NCI-H345 treated with DMSO at 0.1 percent for 48 hours (cell line): Measurements from ENCODE around the gene COPS4.
"Not testable (repeated sequence)": the region's sequence is repeated elsewhere in the genome, so short reads cannot be mapped to it uniquely, and the experiment has no call there.

Experiments used
- DNase-seq: peaks from one replicate; lab custom pipeline; 2025; ENCODE audit not compliant: unreplicated experiment; lab: John Stamatoyannopoulos, UW

COPS4 gene

DNA sequence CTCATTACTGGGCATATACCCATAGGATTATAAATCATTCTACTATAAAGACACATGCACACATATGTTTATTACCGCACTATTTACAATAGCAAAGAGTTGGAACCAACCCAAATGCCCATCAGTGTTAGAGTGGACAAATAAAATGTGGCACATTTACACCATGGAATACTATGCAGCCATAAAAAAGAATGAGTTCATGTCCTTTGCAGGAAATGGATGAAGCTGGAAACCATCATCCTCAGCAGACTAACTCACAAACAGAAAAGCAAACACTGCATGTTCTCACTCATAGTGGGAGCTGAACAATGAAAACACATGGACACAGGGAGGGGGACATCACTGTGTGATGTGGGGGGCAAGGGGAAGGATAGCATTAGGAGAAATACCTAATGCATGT lies 11.4 kb upstream of the COPS4 start:
- not testable (repeated sequence) for DNase-seq

DNA sequence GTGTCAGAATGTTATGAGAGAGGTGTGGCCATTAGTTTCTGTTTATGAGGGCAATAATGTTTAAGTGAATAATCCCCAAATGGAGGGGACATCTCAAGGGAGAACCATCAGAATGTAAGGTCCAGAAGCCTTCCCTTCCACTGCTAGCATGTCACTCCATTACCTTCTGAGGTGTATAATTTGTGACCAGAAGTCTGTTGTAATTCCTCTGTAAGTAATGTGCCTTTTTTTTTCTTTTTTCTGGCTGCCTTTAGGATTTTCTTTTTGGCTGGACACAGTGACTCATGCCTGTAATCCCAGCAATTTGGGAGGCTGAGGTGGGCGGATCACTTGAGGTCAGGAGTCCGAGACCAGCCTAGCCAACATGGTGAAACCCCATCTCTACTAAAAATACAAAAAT lies 10.8 kb upstream of the COPS4 start:
- no peak for DNase-seq

DNA sequence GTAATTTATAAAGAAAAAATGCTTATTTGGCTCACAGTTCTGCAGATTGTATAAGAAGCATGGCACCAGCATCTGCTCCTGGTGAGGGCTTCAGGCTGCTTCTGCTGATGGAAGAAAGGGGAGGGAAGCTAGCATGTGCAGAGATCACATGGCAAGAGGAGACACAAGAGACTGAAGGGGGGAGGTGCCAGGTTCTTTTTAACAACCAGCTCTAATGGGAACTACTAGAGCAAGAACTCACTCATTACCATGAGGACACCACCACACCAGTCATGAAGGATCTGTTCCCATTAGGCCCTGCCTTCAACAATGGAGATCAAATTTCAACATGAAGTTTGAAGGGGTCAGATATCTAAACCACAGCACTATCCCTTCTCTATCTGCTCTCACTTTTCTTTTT lies 9.4 kb upstream of the COPS4 start:
- DNase-seq, result no peak

DNA sequence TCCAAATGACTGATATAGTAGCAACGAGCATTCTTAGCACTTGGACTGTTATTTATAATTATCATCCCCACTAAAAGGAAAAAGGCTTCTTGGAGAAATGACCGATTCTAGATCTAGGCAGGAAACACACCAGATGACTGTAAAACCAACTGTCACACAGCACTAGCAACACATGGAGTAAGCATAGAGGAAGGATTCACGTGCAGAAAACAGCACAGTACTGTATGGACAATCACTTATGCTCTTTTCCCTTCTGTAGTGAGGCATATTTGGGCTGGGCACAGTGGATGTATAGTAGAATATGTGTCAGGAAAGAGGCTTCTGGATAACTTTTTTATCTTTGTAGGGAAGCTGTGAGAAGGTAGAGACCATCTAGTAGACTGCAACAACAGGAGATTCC lies 6.0 kb upstream of the COPS4 start:
- DNase-seq, result no peak

DNA sequence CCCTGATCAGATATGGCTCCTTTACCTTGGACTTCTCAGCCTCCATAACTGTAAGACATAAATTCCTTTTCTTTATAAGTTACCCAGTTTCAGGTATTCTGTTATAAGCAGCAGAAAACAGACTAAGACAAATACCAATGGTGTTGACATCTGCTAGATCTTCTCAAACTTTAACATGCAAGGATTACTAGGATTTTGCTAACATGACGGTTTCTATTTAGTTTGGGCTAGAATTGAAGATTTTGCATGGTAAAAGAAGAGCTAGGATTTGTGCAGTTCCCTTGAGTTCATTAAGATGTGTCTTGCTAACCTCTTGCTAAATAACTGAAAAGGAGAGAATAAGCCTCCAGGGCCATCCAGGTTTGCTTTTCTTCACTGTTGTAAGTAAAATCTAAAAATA lies 5.3 kb upstream of the COPS4 start:
- DNase-seq, result no peak

DNA sequence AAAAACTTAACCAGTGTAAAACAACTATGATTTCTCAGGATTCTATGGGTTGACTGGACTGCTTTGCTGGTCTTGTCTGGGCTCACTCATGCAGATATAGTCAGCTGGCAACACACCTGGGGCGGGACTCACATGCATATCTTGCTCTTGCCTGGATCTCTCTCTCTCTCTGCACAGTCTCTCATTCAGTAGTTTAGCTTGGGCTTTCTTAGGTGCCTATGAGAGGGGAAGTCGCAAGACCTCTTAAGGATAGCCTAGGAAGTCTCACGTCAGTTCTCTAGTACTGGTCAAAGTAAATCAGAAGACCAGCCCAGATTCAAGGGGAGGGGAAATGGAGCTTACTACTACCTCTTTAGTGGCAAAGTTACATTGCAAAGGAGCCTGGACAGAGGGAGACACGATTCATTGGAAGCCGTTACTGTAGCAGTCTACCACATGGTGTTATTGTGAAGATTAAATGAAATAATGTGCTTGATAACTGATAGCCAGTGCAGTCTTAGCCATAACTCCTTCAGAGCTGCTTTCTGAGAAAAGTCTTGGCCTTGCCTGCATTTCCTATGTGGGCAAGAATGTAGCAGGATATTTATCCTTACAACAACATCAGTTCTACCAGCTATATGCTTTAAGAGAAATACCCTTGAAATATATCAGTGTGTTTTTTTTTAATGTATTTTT lies 2.1 kb downstream of the COPS4 start:
- DNase-seq, result no peak

DNA sequence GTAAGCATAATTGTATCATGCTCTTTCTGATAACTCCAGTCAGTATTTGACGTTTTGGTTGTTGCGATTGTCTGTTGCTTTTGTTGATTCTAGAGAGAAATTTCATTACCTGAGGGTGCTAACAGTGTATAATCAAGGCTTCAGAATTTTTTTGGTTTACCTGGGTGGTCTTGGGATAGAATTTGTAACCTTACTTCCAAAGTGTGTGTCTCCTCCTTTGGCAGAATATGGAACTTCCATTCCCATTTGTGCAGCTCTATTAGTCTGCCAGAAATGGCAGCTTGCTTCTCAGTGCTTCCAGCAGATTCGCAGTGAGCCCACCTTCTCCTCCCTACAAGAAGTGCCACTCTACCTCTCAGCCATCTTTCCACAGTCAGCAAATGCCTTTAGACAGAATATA lies 5.3 kb downstream of the COPS4 start:
- DNase-seq, result no peak

DNA sequence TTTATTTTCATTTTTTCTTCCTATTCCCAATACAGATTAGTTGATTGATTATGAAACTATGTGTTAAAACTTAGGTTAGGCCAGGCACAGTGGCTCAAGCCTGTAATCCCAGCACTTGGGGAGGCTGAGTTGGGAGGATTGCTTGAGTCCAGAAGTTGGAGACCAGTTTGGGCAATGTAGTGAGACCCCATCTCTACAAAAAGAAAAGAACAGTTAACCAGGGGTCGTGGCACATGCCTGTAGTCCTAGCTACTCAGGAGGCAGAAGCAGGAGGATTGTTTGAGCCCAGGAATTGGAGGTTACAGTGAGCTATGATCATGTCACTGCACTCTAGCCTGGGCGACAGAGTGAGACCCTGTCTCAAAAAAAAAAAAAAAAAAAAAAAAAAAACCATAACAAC lies 8.2 kb downstream of the COPS4 start:
- not testable (repeated sequence) for DNase-seq

DNA sequence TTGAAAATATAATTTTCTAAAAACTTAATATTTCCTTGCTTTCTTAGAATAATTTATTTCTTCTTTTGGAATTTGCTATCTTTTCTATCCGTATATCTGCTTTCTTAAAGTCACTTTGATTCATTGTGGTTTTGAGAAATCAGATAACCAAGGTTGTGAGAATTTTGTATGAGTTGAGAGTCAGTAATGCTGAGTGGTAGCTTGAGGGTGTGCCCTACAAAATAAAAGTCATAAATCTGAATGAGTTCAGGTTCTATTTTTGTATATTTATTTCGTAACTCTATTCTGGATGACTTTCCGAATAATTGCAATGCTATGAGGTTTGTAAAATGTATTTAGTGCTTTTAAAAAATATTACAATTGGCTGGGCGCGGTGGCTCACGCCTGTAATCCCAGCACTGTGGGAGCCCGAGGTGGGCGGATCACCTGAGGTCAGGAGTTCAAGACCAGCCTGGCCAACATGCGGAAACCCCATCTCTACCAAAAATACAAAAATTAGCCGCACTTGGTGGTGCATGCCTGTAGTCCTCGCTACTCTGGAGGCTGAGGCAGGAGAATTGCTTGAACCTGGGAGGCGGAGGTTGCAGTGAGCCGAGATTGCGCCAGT lies 8.9 kb downstream of the COPS4 start:
- no peak for DNase-seq

DNA sequence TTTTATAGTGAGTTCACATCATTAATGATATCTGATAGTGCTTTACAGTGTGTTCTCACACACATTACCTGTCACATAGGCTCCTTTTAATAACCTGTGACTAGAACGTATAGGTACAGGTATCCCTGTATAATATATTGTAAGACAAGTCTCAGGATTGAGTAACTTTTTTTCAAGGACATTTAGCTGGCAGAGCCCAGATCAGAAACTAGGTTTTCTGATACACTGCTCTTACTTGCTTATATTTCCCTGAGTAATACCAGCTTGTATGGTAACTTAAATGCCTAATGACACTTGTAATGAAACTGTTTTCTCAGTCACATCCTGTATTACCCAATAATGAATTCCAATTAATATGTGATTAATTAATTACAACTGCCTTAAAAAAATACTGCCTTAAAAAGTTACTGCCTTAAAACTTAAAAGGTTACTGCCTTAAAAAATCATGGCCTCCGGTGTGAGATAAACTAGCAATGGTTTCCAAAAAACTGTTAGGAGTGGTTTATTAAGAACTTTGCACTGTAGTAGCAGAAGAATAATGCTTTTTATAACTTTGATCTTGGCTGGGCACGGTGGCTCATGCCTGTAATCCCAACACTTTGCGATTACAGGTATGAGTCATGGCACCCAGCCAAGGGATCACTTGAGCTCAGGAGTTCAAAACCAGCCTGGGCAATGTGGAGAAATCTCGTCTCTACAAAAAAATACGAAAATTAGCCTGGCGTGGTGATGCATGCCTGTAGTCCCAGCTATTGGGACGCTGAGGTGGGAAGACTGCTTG lies 11.9 kb downstream of the COPS4 start:
- DNase-seq, result no peak

DNA sequence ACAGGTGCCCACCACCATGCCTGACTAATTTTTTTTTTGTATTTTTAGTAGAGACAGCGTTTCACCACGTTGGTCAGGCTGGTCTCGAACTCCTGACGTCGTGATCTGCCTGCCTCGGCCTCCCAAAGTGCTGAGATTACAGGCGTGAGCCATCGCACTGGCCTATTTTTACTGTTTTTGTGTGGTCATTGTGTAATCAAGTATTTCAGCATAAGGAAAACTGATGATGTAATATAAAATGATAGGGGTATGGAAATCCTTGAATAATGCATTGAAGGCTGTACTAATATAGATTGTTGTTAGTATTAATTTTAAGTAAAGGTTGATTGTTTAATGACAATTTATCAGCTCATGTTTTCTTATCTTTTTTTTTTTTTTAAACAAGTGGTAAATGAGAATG lies 13.8 kb downstream of the COPS4 start:
- not testable (repeated sequence) for DNase-seq

DNA sequence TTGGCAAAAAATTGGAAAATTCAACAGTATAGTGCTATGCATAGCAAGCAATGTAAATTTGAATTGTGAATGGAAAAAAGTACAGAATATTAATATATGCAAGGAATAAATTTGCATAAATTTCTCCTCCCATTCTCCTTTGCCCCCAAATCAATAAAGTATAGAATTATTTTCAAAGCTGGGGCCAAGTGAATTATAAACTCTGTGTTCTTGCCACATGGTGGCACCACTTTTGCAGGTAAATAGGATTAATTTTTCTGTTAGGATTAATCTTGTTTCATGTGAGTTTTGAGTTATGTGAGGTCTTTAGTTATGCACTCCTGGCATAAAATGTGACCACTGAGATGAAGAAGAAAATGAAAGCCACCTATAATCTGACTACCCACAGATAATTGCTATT lies 19.9 kb downstream of the COPS4 start:
- no peak for DNase-seq

DNA sequence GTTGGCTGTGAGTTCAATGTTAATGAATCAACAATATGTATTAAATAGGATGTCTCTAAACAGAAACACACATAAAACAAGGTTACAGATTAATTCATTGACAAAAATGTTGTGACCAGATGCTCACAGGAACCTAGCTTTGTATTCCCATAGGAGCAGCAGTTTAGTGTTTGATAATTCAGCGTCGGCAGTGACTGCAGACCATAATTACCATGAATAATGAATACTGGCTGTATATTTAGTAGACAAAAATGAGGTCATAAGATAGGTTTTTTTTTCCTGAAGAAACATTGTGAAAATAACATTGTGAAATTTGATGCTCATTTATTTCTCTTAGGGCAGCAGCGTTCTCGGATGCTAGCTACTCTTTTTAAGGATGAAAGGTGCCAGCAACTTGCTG lies 27.8 kb downstream of the COPS4 start:
- no peak for DNase-seq

DNA sequence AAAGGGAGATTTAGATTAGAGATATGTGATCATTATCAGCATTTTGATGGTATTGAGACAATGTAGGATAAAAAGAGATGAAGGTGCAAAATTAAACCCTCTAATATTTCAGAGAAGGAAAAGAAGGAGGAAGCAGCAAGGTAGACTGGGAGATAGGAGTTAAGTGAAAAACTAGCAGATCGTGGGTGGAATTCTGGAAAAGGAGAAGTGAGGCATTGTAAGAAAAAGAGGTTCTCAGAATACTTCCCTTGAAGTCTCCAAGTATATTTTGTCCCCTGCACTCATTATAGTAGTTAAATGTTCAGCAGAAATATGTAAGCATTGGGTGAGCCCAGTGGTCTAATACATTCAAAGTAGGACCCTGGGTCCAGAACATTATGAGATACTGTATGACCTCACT lies 30.3 kb downstream of the COPS4 start:
- no peak for DNase-seq

DNA sequence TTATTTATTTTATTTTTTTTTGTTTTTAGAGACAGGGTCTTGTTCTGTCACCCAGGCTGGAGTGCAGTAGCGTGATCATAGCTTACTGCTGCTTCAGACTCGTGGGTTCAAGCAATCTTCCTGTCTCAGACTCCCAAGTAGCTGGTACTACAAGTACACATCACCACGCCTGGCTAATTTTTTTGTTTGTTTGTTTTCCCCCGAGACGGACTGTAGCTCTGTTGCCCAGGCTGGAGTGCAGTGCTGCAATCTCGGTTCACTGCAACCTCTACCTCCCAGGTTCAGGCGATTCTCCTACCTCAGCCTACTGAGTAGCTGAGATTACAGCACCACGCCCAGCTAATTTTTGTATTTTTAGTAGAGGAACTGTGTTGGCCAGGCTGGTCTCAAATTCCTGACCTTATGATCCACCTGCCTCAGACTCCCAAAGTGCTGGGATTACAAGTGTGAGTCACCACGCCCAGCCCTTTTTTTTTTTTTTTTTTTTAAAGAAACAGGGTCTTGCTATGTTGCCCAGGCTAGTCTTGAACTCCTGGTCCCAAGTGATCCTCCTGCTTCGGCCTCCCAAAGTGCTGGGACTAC lies 32.2 kb downstream of the COPS4 start:
- no peak for DNase-seq

DNA sequence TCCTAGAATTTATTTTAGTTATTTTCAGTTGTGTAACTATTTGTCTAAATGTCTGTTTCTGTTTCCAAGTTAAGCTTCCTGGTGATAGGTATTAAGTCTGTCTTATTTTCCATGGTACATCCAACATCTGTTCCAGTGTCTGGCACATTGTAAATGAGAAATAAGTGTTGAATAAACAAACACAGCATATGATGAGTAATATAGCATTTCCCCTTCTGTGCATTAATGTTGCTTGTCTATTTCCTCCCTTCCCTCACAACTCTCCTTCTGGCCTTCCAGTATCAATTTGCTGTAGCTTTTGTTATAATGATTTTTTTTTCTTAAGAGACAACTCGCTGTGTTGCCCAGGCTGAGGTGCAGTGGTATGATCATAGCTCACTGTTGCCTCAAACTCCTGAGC lies 36.1 kb downstream of the COPS4 start:
- DNase-seq, result no peak

DNA sequence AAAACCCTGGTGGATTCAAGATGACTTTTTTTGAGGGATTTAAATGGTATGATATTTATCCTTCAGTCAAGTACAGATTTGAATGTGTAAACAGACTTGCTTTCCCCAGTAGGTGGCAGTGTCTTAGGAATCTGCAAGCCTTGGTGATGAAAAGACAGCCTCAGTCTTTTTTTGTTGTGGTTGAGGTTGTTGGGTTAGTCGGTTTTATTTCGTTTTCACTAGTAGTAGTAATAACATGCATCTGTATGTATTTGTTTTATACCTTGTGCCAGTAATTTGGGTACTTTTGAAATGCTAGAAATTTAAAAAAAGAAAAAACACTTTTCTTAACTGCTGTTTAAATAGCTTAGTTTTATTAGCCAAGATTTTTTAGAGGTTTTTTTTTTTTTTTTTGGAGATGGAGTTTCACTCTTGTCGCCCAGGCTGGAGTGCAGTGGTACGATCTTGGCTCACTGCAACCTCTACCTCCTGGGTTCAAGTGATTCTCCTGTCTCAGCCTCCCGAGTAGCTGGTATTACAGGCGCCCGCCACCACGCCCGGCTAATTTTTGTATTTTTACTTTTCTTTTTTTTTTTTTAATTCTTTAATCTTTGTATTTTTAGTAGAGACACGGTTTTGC lies 39.2 kb downstream of the COPS4 start:
- peak; percentile 53 for DNase-seq

DNA sequence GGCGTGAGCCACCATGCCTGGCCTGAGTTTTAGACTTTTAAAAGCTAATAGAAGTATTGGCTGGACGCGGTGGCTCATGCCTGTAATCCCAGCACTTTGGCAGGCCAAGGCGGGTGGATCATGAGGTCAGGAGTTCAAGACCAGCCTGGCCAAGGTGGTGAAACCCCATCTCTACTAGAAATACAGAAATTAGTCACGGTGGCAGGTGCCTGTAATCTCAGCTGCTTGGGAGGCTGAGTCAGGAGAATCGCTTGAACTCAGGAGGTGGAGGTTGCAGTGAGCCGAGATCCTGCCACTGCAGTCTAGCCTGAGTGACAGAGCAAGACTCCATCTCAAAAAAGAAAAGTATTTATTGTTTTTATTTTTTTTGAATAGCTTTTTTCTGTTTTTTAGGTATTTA lies 39.8 kb downstream of the COPS4 start:
- DNase-seq, result not testable (repeated sequence)

DNA sequence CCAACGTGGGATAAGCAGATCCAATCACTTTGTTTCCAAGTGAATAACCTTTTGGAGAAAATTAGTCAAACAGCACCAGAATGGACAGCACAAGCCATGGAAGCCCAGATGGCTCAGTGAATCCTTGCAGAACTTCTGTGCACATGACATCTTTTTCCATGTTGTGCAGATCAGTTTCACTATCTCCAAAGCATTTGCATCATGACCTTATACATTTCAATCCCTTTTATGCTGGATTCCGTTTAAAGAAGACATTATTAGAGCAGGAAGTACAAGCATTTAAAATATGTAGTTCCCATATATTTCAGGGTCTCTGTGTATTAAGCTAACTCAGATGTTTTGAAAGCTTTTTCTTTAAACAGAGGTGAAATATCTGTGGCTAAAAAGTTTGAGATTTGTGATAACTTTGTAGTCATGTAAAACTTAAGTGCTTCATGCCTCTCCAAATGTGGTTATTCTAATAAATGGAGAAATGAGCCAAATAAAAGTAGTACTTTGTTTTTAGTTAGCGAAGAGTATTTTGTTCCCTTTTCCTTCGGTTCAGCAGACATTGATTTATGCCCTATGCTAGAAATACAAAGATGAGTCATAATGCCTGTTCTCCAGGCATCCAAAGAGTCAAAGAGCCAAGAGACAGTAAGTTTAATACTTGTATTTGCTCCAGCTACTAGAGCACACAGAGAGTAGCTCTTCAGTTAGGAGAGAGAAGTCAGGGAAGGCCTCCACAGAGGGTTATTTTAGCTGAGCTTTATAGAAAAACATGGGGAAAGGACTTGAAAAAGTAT lies 40.5 kb downstream of the COPS4 start:
- no peak for DNase-seq

DNA sequence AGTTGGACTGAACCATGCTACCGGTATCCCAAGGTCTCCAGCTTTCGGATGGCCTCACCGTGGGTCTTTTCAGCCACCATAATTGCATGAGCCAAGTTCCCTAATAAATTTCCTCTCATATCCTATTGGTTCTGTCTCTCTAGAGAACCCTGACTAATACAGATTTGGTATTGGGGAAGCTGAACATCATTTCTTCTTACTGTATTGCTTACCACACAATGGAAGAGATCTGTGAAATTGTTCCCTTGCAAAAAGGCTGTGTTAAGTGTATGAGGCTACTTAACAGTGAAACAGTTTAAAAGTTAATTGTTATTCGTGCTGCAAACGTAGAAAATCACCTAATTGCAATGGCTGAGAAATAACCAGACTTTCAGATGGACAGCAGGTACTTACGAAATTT lies 45.6 kb downstream of the COPS4 start:
- DNase-seq, result no peak

DNA sequence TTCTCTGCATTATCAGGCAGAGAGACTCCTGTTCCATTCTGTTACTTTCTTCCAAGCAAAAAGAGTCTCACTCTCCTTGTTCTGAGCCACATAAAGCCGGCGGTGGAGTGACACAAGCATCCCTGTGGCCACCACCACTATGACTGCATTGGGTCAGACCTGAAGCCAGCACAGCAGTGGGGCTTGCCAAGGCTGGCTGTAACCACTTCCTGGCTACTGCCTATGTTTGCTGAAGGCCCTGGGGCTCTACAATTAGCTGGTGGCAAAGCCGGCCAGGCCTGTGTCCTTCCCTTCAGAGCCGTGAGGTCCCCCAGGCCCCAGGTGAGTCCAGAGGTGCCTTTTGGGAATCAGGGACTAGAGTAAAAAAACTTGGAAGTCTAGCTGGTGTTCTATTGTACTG lies 47.8 kb downstream of the COPS4 start:
- no peak for DNase-seq
